GM12874 (cell line): Measurements from ENCODE around the gene ANAPC1.

Experiments
- TF ChIP-seq, protein P1 (sequence below): IDR thresholded peaks from 2 replicates; pipeline ENCODE4 v1.5.1; 2011; ENCODE audit warnings: low read depth, mild to moderate bottlenecking, control low read depth, low read length, moderate library complexity; ENCODE audit not compliant: insufficient read depth

ANAPC1 gene

DNA sequence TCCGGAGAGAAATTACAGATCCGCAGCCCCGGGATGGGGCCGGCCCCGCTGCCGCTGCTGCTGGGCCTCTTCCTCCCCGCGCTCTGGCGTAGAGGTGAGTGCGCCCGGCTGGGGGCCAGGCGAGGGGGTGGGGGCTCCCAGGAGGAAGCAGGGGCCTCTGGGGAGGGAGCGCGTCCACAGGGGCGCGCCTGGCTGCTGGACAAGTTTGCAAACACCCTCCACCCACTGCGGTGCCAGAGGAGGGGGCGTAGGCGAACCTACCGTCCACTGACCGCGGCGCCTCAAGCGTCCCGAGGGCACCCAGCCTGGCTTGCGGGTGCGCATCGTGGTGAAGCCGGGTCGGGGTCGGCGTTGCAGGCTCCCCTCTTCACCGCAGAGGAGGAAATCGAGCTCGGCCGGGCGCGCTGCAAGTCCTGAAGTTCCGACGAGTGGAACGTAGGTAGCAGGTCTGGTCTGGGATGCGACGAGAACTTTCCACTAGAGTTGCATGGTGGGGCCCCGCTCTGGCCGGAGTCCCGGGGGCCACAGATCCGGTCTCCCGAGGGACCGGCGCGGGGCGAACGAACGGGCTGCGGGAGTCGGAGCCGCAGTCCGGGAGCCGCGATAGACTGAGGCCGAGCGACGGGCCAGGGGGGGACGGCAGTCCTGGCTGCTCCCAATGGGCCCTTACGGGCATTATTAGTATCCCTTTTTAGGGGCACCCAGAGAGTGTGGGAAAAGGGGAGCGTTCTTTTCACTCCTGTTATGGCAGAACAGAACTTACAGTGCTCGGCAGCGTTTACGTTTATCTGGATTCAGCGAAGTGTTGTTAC is 14.9 kb upstream of the ANAPC1 start:
- TF ChIP-seq, protein P1, sequence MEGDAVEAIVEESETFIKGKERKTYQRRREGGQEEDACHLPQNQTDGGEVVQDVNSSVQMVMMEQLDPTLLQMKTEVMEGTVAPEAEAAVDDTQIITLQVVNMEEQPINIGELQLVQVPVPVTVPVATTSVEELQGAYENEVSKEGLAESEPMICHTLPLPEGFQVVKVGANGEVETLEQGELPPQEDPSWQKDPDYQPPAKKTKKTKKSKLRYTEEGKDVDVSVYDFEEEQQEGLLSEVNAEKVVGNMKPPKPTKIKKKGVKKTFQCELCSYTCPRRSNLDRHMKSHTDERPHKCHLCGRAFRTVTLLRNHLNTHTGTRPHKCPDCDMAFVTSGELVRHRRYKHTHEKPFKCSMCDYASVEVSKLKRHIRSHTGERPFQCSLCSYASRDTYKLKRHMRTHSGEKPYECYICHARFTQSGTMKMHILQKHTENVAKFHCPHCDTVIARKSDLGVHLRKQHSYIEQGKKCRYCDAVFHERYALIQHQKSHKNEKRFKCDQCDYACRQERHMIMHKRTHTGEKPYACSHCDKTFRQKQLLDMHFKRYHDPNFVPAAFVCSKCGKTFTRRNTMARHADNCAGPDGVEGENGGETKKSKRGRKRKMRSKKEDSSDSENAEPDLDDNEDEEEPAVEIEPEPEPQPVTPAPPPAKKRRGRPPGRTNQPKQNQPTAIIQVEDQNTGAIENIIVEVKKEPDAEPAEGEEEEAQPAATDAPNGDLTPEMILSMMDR: no peak

DNA sequence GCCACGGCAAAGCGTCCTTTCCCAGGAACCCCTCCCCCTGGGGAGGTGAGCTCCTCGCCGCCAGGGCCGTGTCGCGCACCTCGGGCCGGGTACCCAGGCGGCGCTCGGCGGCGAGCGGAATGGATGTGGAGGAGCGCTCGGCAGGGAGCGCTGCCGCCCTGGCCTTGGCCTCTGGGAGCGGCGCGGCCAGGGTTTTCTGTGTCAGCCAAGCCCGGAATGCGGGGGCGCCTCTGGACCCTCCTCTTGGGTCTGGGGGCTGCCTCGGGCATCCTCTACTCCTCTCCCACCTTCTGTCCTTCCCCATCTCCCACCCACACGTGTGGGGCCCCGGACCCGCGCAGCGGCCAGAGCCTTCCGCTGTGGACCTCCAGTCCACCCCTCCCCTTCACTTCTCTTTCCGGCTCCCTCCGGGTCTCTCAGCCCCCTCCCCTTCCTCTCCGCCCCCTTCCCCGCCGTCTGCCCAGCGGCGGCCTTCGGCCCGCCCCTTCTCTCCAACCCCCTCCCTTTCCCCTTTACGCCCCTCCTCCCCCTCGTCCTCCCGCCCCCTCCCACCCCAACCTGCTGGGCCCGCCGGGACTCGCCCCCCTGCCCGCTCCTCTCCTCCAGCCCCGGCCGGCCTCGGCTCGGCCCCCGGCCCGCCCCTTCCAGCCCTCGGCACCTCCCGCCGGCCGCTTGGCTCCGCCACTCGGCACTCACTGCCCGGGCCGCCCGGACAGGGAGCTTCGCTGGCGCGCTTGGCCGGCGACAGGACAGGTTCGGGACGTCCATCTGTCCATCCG is 14.1 kb upstream of the ANAPC1 start, which contains the start of gene MERTK:
MERTK (plus strand) TSS at position 684 of the 779 bp plus-strand sequence. CDS start 129 bp downstream, outside the sequence.
- TF ChIP-seq, protein P1: peak; percentile 54; the same call in 1 of the 2 replicates

DNA sequence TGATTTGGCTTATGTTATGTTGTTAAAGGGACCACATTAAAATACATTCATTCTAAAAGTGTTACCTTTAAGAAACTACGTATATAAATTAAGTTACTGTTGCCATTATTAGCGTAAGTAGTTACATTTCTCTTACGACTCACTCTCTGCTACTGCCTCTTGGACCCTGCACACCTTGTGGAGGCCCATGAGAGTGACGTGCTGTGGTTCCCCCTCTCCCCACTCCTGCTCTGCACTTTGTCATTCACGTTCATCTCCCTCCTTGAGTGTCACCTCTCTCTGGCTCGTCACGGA is 13.6 kb upstream of the ANAPC1 start:
- TF ChIP-seq, protein P1: no peak

DNA sequence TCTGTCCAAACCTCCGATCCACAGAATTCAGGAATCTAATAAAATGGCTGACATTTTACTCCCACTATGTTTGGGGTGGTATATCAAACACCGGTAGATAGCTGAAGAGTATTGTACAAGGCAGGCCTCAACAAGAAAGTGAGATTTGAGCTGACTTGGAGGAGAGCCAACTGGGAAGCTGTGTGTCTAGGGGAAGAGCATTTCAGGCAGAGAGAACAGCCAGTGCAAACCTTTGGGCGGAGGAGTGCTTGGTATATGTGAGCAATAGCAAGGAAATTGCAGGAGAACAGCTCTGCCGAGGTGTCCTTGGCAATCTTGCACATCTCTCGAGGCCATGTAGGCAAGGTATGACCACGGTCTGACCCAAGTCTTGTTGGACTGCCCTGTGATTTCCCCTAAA is 12.6 kb upstream of the ANAPC1 start:
- TF ChIP-seq, protein P1: no peak

DNA sequence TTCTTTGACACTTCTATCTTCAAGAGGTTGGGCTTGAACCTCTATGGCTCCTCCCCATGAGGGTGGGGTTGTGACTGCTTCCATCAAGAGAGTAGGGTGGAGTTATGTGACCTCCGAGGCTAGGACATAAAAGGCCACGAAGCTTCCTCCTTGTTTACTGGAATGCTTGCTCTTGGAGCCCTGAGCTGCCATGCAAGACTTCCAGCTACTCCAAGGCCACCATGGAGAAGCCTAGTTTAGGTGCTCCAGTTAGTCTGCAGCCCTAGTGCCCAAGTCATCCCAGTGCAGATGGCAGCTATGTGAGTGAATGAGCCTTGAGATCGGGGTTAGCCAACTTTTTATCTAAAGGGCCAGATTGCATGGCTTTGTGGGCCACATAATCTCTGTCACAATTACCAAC is 12.0 kb upstream of the ANAPC1 start:
- TF ChIP-seq, protein P1: no peak

DNA sequence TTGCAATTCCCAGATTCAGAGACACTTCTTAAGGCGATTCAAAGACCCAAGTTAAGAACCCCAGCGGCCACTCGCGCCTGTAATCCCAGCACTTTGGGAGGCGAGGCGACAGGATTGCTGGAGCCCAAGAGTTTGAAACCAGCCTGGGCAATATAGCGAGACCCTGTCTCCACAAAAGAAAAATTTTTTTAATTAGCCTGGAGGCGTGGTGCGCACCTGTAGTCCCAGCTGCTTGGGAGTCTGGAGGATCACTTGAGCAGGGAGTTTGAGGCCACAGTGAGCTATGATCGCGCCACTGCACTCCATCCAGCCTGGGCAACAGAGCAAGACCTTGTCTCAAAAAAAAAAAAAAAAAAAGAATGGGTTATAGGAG is 585 bp upstream of the ANAPC1 start:
- TF ChIP-seq, protein P1: no peak

DNA sequence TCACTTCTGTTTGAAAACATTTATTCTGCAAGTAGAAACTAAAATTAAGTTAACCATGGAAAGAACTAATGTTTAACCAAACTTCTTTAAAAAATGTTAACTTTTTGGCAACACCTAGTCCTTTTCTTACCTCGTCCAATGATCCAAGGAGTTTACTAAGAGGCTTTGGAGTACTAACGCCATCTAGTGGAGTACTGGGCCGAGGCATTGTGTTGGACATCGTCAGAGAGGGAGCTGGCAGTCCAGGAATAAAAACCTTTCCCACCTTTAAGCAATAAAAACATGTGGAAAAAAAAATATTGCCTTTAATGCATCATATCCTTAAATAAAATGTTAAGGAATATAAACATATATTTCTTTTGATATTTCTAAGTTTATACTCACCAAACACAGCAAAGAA is 33.3 kb downstream of the ANAPC1 start:
- TF ChIP-seq, protein P1: peak; percentile 22; the same call in 1 of the 2 replicates
